Mesenchymal stem cell (in vitro differentiated cells and primary cell): ENCODE results near the gene MBTPS1.
A peak's percentile ranks its signal among the peaks of the same experiment; 100 is the strongest.

ENCODE experiments used
- DNase-seq: peaks from one replicate; pipeline ENCODE4 v3.0.0-alpha.2; 2013
- H2AFZ ChIP-seq: one replicate; pipeline ENCODE4 v1.6.1; 2013; ENCODE audit warnings: low read depth, mild to moderate bottlenecking, control low read depth, inconsistent platforms, low read length, moderate library complexity
- H2AK5ac ChIP-seq: 2 replicates; pipeline ENCODE4 v1.6.1; 2013; ENCODE audit warnings: low read length, moderate library complexity, mild to moderate bottlenecking, inconsistent platforms; ENCODE audit not compliant: severe bottlenecking
- H2BK120ac ChIP-seq: one replicate; pipeline ENCODE4 v1.6.1; 2013; ENCODE audit warnings: low read depth, mild to moderate bottlenecking, inconsistent platforms, low read length, moderate library complexity
- H2BK12ac ChIP-seq, 2 experiments: one replicate each; pipeline ENCODE4 v1.6.1; 2013; ENCODE audit warnings: inconsistent platforms in 2 of 2, low read length in 2 of 2, mild to moderate bottlenecking in 2 of 2, moderate library complexity in 2 of 2, control low read depth in 1 of 2
- H2BK15ac ChIP-seq: one replicate; pipeline ENCODE4 v1.6.1; 2013; ENCODE audit warnings: mild to moderate bottlenecking, low read depth, inconsistent platforms; ENCODE audit not compliant: poor library complexity, severe bottlenecking
- H2BK5ac ChIP-seq: 2 replicates; pipeline ENCODE4 v1.6.1; 2013; ENCODE audit warnings: low read depth, mild to moderate bottlenecking, low read length, control low read depth, inconsistent platforms; ENCODE audit not compliant: poor library complexity, severe bottlenecking
- H3K14ac ChIP-seq, 2 experiments: one replicate each; pipeline ENCODE4 v1.6.1; 2013; ENCODE audit warnings: inconsistent platforms in 2 of 2, low read length in 2 of 2, control low read depth in 1 of 2, mild to moderate bottlenecking in 1 of 2, moderate library complexity in 1 of 2
- H3K18ac ChIP-seq, 2 experiments: one replicate each; pipeline ENCODE4 v1.6.1; 2013; ENCODE audit warnings: inconsistent platforms in 2 of 2, low read length in 2 of 2, control low read depth in 1 of 2, low read depth in 1 of 2, mild to moderate bottlenecking in 1 of 2
- H3K23ac ChIP-seq, 2 experiments: one replicate each; pipeline ENCODE4 v1.6.1; 2013; ENCODE audit warnings: inconsistent platforms in 2 of 2, low read length in 2 of 2, mild to moderate bottlenecking in 2 of 2, moderate library complexity in 2 of 2, control low read depth in 1 of 2
- H3K27ac ChIP-seq: 2 replicates; pipeline ENCODE4 v1.5.1; 2013; ENCODE audit warnings: mild to moderate bottlenecking, moderate library complexity, low read length, control low read depth, inconsistent platforms; ENCODE audit not compliant: poor library complexity, severe bottlenecking
- H3K27me3 ChIP-seq, 2 experiments: 2 replicates each; pipeline versions ENCODE4 v1.6.1 to v1.7.0; 2013; ENCODE audit warnings: low read length in 2 of 2, mild to moderate bottlenecking in 2 of 2, moderate library complexity in 2 of 2, control low read depth in 1 of 2, inconsistent platforms in 1 of 2; ENCODE audit not compliant: control insufficient read depth in 1 of 2, insufficient read depth in 1 of 2
- H3K36me3 ChIP-seq, 2 experiments: 2 replicates each; pipeline versions ENCODE4 v1.6.1 to v1.7.0; 2013; ENCODE audit warnings: low read length in 2 of 2, control low read depth in 1 of 2, inconsistent platforms in 1 of 2, low read depth in 1 of 2, mild to moderate bottlenecking in 1 of 2; ENCODE audit not compliant: insufficient read depth in 2 of 2, control insufficient read depth in 1 of 2
- H3K4ac ChIP-seq, 2 experiments: one replicate each; pipeline ENCODE4 v1.6.1; 2013; ENCODE audit warnings: inconsistent platforms in 2 of 2, low read length in 2 of 2, mild to moderate bottlenecking in 2 of 2, moderate library complexity in 2 of 2, control low read depth in 1 of 2, low read depth in 1 of 2
- H3K4me1 ChIP-seq: 2 replicates; pipeline ENCODE4 v1.6.1; 2013; ENCODE audit warnings: low read depth, low read length, control low read depth; ENCODE audit not compliant: control insufficient read depth, insufficient read depth
- H3K4me2 ChIP-seq: 2 replicates; pipeline ENCODE4 v1.6.1; 2013; ENCODE audit warnings: low read length, mild to moderate bottlenecking, inconsistent platforms; ENCODE audit not compliant: poor library complexity, severe bottlenecking
- H3K4me3 ChIP-seq, 2 experiments: 2 replicates each; pipeline versions ENCODE4 v1.5.1 to v1.7.0; 2013; ENCODE audit warnings: low read length in 2 of 2, mild to moderate bottlenecking in 2 of 2, control low read depth in 1 of 2, low read depth in 1 of 2; ENCODE audit not compliant: insufficient read depth in 1 of 2
- H3K79me1 ChIP-seq: replicated peaks from 2 replicates; pipeline ENCODE4 v1.6.1; 2013; ENCODE audit warnings: mild to moderate bottlenecking, control low read depth, low read length, inconsistent platforms; ENCODE audit not compliant: poor library complexity, severe bottlenecking
- H3K9ac ChIP-seq: 2 replicates; pipeline ENCODE4 v1.7.0; 2013; ENCODE audit warnings: mild to moderate bottlenecking, low read length, moderate library complexity
- H3K9me3 ChIP-seq: 2 replicates; pipeline ENCODE4 v1.7.0; 2013; ENCODE audit warnings: mild to moderate bottlenecking, low read length; ENCODE audit not compliant: control insufficient read depth
- H4K8ac ChIP-seq: one replicate; pipeline ENCODE4 v1.6.1; 2013; ENCODE audit warnings: inconsistent platforms, mild to moderate bottlenecking, low read length, moderate library complexity
- H4K91ac ChIP-seq: one replicate; pipeline ENCODE4 v1.6.1; 2013; ENCODE audit warnings: mild to moderate bottlenecking, low read length, inconsistent platforms
- WGBS: methylation state at CpG from one replicate; pipeline ENCODE4 v1.1.7; 2013; ENCODE audit warnings: mixed read lengths; 5-methylcytosine and 5-hydroxymethylcytosine counted together

Gene MBTPS1

GRCh38 chr16:84085271-84085667 lies 31.5 kb downstream of the MBTPS1 start:
- no peak overlapping the region for H4K8ac ChIP-seq
- no peak overlapping the region for H3K27ac ChIP-seq
- no peak overlapping the region for H3K18ac ChIP-seq
- H3K4me3 ChIP-seq, result no peak overlapping the region
- H3K9ac ChIP-seq, result no peak overlapping the region
- no peak overlapping the region for H2BK15ac ChIP-seq
- H3K14ac ChIP-seq, result no peak overlapping the region
- no peak overlapping the region for H2BK12ac ChIP-seq
- H2AFZ ChIP-seq, result no peak overlapping the region
- H3K79me1 ChIP-seq, result peaks cover 29% of the 10 kb centered on the region
- 100% methylated on average over 4 of the region's 8 CpGs for WGBS
- no peak overlapping the region for H2BK5ac ChIP-seq
- no peaks in the 10 kb centered on the region for H3K4me1 ChIP-seq
- no peak overlapping the region for H3K4ac ChIP-seq
- H2BK120ac ChIP-seq, result no peak overlapping the region
- H4K91ac ChIP-seq, result no peak overlapping the region
- no peak overlapping the region for H3K23ac ChIP-seq
- peaks cover 63 to 94% of the 10 kb centered on the region in 2 experiments for H3K36me3 ChIP-seq
- H3K4me2 ChIP-seq, result no peak overlapping the region
- no peak overlapping the region for H2AK5ac ChIP-seq
- no peak for DNase-seq
- no peaks in the 10 kb centered on the region for H3K27me3 ChIP-seq
- H3K9me3 ChIP-seq, result no peaks in the 10 kb centered on the region

DNA sequence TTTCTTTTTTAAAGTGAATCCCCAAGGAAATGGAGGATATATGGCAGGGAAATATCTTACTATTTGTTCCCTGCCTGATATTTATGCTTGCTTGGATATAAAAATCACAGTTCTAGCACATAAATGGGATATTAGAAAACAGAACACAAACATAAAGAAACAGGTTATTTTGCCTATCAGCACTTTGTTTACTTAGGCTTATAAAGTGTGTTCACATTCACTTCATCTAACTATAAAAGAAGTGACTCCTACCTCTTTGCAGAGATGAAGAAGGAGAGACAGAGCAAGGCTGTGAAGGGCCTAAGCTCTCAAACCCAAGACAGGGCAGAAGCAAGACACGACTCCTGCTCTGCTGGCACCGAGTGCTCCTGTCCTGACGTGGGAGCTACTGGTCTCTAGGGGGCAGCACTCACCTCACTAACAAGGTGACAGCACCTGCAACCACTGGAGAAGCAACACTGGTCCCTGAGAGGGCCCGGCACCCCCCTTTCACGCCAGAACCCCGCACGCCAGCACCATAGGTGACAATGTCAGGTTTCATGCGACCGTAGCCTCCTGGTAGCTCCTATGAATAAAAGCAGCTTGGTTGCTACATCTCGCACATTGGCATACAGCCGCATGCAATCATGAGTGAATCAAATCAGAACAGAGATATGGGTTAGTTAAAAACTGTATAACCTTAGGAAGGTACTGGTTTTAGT lies 32.0 kb downstream of the MBTPS1 start:
- no peak overlapping the region for H2BK5ac ChIP-seq
- no peak overlapping the region for H3K18ac ChIP-seq
- no peak overlapping the region for H3K9ac ChIP-seq
- H3K9me3 ChIP-seq, result no peaks in the 10 kb centered on the region
- H2BK12ac ChIP-seq, result no peak overlapping the region
- H3K27me3 ChIP-seq, result no peaks in the 10 kb centered on the region
- peaks cover 62 to 94% of the 10 kb centered on the region in 2 experiments for H3K36me3 ChIP-seq
- H3K4me2 ChIP-seq, result no peak overlapping the region
- no peak overlapping the region for H4K8ac ChIP-seq
- no peak overlapping the region for H4K91ac ChIP-seq
- no peak overlapping the region for H3K14ac ChIP-seq
- H3K4ac ChIP-seq, result no peak overlapping the region
- no peak overlapping the region for H2BK15ac ChIP-seq
- no peak overlapping the region for H3K27ac ChIP-seq
- no peak overlapping the region for H2AK5ac ChIP-seq
- no peak overlapping the region for H3K4me3 ChIP-seq
- H3K23ac ChIP-seq, result no peak overlapping the region
- no peak overlapping the region for H2BK120ac ChIP-seq
- peak; percentile 70 for DNase-seq
- H3K4me1 ChIP-seq, result no peaks in the 10 kb centered on the region
- peaks cover 32% of the 10 kb centered on the region for H3K79me1 ChIP-seq
- WGBS, result 53% methylated on average over 11 of the region's 11 CpGs
- no peak overlapping the region for H2AFZ ChIP-seq

- Histone ChIP-seq H3K4me2 (no peak overlapping the region), H2AFZ (no peak overlapping the region), H4K8ac (no peak overlapping the region), H3K4me1 (no peaks in the 10 kb centered on the region), H2AK5ac (no peak overlapping the region), H2BK15ac (no peak overlapping the region), H3K4ac (no peak overlapping the region), H2BK120ac (no peak overlapping the region), H3K9ac (no peak overlapping the region), H2BK5ac (no peak overlapping the region), H3K79me1 (peaks cover 29% of the 10 kb centered on the region), H3K27me3 (no peaks in the 10 kb centered on the region), H3K9me3 (no peaks in the 10 kb centered on the region), H3K36me3 (peaks cover 58 to 93% of the 10 kb centered on the region in 2 experiments), H4K91ac (no peak overlapping the region), H3K14ac (no peak overlapping the region), H3K4me3 (no peak overlapping the region), H3K18ac (no peak overlapping the region), H3K27ac (no peak overlapping the region), H3K23ac (no peak overlapping the region), H2BK12ac (no peak overlapping the region)
- no peak for DNase-seq
- 98% methylated on average over 11 of the region's 11 CpGs for WGBS
Observed at GRCh38 chr16:84082835-84083569, 33.7 kb downstream of the MBTPS1 start.

- Histone ChIP-seq H3K9me3 (no peaks in the 10 kb centered on the region), H3K14ac (no peak overlapping the region), H3K23ac (no peak overlapping the region), H4K91ac (no peak overlapping the region), H3K9ac (no peak overlapping the region), H3K18ac (no peak overlapping the region), H2AFZ (no peak overlapping the region), H2AK5ac (no peak overlapping the region), H3K4ac (no peak overlapping the region), H2BK5ac (no peak overlapping the region), H3K4me3 (no peak overlapping the region), H3K27ac (no peak overlapping the region), H3K36me3 (peaks cover 56 to 91% of the 10 kb centered on the region in 2 experiments), H3K4me1 (no peaks in the 10 kb centered on the region), H2BK120ac (no peak overlapping the region), H3K79me1 (peaks cover 31% of the 10 kb centered on the region), H2BK15ac (no peak overlapping the region), H2BK12ac (no peak overlapping the region), H3K4me2 (no peak overlapping the region), H3K27me3 (no peaks in the 10 kb centered on the region), H4K8ac (no peak overlapping the region)
- 97% methylated on average over 5 of the region's 6 CpGs for WGBS
- DNase-seq, result no peak
Observed at GRCh38 chr16:84082110-84082509, 34.6 kb downstream of the MBTPS1 start.
